KMS-11 (cell line): Measurements from ENCODE around the gene SMG6.
A peak's percentile ranks its signal among the peaks of the same experiment; 100 is the strongest.

Experiments used
- H2AFZ ChIP-seq: fragments of 200-600 bp; sonication (generic); 2 replicates; pipeline ENCODE4 v1.6.1; 2016; ENCODE audit warnings: antibody characterized with exemption, mixed run types, low read depth
- H3K27ac ChIP-seq: fragments of 200-600 bp; sonication (generic); 2 replicates; pipeline ENCODE4 v1.6.1; 2016; ENCODE audit warnings: mild to moderate bottlenecking, mixed run types
- H3K27me3 ChIP-seq: fragments of 200-600 bp; sonication (generic); 2 replicates; pipeline ENCODE4 v1.6.1; 2017; ENCODE audit warnings: mild to moderate bottlenecking, low read depth, mixed run types, moderate library complexity; ENCODE audit not compliant: insufficient read depth
- H3K36me3 ChIP-seq: fragments of 200-600 bp; sonication (generic); 2 replicates; pipeline ENCODE4 v1.6.1; 2017; ENCODE audit warnings: mild to moderate bottlenecking, mixed run types; ENCODE audit not compliant: insufficient read depth
- H3K4me1 ChIP-seq: fragments of 200-600 bp; sonication (generic); 2 replicates; pipeline ENCODE4 v1.6.1; 2016; ENCODE audit warnings: mild to moderate bottlenecking, low read depth, mixed run types; ENCODE audit not compliant: poor library complexity, severe bottlenecking
- H3K4me2 ChIP-seq: fragments of 200-600 bp; sonication (generic); 2 replicates; pipeline ENCODE4 v1.7.0; 2016; ENCODE audit warnings: mild to moderate bottlenecking, mixed run types
- H3K4me3 ChIP-seq: fragments of 200-600 bp; sonication (generic); IDR thresholded peaks from 2 replicates; pipeline ENCODE4 v1.6.1; 2017; ENCODE audit warnings: low read depth, low read length, mixed read lengths; ENCODE audit not compliant: insufficient read depth
- H3K79me2 ChIP-seq: fragments of 200-600 bp; sonication (generic); 2 replicates; pipeline ENCODE4 v1.6.1; 2016; ENCODE audit warnings: low read depth, mixed run types; ENCODE audit not compliant: insufficient read depth
- H3K9ac ChIP-seq: fragments of 200-600 bp; sonication (generic); 2 replicates; pipeline ENCODE4 v1.6.1; 2016; ENCODE audit warnings: mild to moderate bottlenecking, mixed run types
- H4K20me1 ChIP-seq: fragments of 200-600 bp; sonication (generic); 2 replicates; pipeline ENCODE4 v1.6.1; 2016; ENCODE audit warnings: mild to moderate bottlenecking, mixed run types; ENCODE audit not compliant: insufficient read depth
- TF ChIP-seq, protein P1 (sequence below): fragments of 200-600 bp; sonication (generic); conservative IDR thresholded peaks from 2 replicates; pipeline ENCODE4 v1.6.1; 2017; ENCODE audit warnings: low read depth, mild to moderate bottlenecking, antibody characterized with exemption, low read length, moderate library complexity, mixed read lengths

The SMG6 gene

DNA sequence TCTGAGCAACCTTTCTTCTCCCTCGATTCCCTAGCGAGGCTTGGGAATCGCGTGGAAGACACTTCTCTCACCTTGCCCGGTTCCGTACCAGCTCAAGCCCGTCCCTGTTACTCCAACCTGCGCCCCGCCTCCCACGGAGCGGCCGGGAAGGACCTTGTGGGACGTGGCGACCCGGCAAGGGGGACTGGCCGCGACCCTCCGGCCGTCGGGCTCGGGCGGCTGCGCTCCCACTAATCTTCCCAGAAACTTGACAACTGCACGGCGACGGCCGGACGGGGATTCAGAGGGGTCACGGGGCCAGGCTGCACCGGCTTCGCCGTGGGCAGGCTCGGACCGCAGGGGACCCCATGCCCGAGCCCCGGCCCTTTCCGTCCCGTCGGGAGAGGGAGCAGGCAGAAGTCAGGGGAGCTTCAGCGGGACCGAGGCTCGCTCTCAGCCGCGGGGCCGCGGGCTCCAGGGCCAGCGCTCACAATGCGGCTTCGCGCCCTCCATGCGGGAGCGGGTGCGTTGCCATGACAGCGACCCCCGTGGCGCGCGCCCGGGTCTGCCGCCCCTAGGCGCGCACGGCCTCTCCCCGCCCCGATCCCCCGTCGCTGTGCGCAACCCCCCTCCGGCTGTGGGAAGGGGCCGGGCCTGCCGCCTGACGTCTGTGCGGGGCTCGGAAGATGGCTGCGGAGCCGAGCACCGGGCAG lies 33.4 kb upstream of the SMG6 start, which contains the start of gene SGSM2:
SGSM2 (plus strand) TSS at position 650 of the 692 bp plus-strand sequence. CDS start 188 bp downstream, outside the sequence.
- 0 out of 2 replicates have a peak, but pooled peaks cover 5% of the 10 kb centered on the region for H3K36me3 ChIP-seq
- peak within 1 kb of the TSS; percentile 67; the same call in 1 of the 2 replicates for H3K9ac ChIP-seq
- peak within 1 kb of the TSS; percentile 58 for H3K4me2 ChIP-seq
- peaks cover 19% of the 10 kb centered on the region for H3K4me1 ChIP-seq
- no peaks in the 10 kb centered on the region for H3K27me3 ChIP-seq
- H3K4me3 ChIP-seq: no peak within 1 kb of the TSS
- peaks cover 32% of the 10 kb centered on the region for H3K79me2 ChIP-seq
- H3K27ac ChIP-seq: peak within 1 kb of the TSS; percentile 28; the same call in 1 of the 2 replicates
- peak within 1 kb of the TSS; percentile 78 for H2AFZ ChIP-seq
- no peaks in the 10 kb centered on the region for H4K20me1 ChIP-seq
- TF ChIP-seq, protein P1, sequence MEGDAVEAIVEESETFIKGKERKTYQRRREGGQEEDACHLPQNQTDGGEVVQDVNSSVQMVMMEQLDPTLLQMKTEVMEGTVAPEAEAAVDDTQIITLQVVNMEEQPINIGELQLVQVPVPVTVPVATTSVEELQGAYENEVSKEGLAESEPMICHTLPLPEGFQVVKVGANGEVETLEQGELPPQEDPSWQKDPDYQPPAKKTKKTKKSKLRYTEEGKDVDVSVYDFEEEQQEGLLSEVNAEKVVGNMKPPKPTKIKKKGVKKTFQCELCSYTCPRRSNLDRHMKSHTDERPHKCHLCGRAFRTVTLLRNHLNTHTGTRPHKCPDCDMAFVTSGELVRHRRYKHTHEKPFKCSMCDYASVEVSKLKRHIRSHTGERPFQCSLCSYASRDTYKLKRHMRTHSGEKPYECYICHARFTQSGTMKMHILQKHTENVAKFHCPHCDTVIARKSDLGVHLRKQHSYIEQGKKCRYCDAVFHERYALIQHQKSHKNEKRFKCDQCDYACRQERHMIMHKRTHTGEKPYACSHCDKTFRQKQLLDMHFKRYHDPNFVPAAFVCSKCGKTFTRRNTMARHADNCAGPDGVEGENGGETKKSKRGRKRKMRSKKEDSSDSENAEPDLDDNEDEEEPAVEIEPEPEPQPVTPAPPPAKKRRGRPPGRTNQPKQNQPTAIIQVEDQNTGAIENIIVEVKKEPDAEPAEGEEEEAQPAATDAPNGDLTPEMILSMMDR: no peak

DNA sequence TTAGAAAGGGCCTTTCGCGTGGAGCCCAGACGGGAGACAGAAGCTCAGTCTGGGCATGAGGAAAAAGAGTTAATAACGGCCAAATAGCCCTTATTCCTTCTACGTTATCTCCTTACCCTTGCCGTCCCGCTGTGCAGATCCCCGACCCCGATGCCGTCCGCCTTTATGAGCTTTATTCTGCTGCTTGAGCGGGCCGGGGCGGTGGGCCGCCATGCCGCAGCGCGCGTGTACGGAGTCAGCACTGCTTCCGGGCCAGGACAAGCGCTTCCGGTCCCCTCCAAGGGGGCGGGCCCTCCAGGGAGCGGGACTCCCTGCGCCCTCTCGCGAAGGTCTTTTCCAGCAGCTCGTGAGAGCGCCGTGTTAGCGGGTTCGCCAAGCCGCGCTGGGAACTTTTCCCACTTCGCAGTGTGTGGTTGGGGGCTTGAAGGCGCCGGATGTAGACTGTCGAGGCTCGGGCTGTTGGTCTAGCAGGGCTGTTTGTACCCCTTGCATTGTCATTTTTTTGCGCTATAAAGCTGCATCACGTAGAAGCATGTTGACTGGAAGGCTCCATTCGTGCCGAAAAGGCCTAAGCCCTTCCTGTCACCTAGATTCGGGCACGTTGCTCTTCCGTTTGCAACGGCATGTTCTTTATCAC lies 32.7 kb upstream of the SMG6 start, which contains the start of gene TSR1:
TSR1 (minus strand) TSS at position 243 of the 637 bp plus-strand sequence; CDS start at position 213, 30 bp downstream.
- H4K20me1 ChIP-seq: no peaks in the 10 kb centered on the region
- H3K27me3 ChIP-seq: no peaks in the 10 kb centered on the region
- peak within 1 kb of the TSS; percentile 67 for H3K9ac ChIP-seq
- no peak within 1 kb of the TSS for H3K4me3 ChIP-seq
- 0 out of 2 replicates have a peak, but pooled peaks cover 5% of the 10 kb centered on the region for H3K36me3 ChIP-seq
- H3K4me1 ChIP-seq: peaks cover 19% of the 10 kb centered on the region
- peak within 1 kb of the TSS; percentile 79 for H3K4me2 ChIP-seq
- H3K79me2 ChIP-seq: peaks cover 32% of the 10 kb centered on the region
- TF ChIP-seq, protein P1: no peak
- H3K27ac ChIP-seq: peak within 1 kb of the TSS; percentile 28; the same call in 1 of the 2 replicates
- peak within 1 kb of the TSS; percentile 58 for H2AFZ ChIP-seq

DNA sequence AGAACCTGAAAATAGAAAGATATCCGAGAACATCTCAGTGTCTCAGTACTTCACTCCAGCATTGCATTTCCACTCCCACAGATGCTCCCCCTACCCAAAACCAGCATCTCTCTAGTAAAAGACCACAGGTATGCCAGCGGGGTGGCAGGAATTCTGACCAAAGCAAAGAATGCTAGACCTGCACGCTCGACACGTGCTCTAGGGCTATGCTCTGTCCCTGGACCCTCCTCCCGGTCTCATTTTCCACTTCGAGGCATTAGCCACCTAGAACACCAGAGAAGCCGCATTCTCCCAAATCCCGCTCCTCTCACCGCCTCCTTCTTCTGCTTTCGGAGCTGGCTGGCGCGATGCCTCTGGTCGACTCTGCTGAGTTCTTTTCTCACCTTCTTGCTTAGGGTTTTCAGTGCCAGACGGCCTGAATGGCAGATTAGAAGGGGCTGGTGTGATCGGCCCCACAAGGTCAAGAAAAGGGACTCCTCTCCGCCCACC lies 32.2 kb upstream of the SMG6 start:
- peak overlapping the region; percentile 67 for H3K9ac ChIP-seq
- no peak overlapping the region for H3K4me3 ChIP-seq
- no peaks in the 10 kb centered on the region for H3K27me3 ChIP-seq
- TF ChIP-seq, protein P1: no peak
- H3K27ac ChIP-seq: peak overlapping the region; percentile 28; the same call in 1 of the 2 replicates
- peaks cover 32% of the 10 kb centered on the region for H3K79me2 ChIP-seq
- H3K4me1 ChIP-seq: peaks cover 22% of the 10 kb centered on the region
- H3K4me2 ChIP-seq: peak overlapping the region; percentile 79
- peak overlapping the region; percentile 58 for H2AFZ ChIP-seq
- H4K20me1 ChIP-seq: no peaks in the 10 kb centered on the region
- H3K36me3 ChIP-seq: 0 out of 2 replicates have a peak, but pooled peaks cover 5% of the 10 kb centered on the region

DNA sequence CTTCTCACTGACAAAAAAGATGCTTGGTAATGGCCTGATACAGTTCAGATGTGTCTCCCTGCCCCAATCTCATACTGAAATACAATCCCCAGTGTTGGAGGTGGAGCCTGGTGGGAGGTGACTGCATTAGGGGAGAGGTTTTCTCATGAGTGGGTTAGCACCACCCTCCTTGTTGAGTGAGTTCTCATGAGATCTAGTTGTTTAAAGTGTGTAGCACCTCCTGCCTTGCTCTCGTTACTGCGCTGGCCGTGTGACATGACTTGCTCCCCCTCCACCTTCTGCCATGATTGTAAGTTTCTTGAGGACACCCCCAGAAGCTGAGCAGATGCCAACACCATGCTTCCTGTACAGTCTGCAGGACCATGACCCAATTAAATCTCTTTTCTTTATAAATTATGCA lies 27.7 kb upstream of the SMG6 start:
- TF ChIP-seq, protein P1: no peak
- H3K4me3 ChIP-seq: no peak overlapping the region
- H3K27me3 ChIP-seq: no peaks in the 10 kb centered on the region
- no peak overlapping the region for H3K4me2 ChIP-seq
- no peak overlapping the region for H3K27ac ChIP-seq
- no peaks in the 10 kb centered on the region for H4K20me1 ChIP-seq
- no peak overlapping the region for H2AFZ ChIP-seq
- H3K36me3 ChIP-seq: peaks cover 13% of the 10 kb centered on the region; the same call in 1 of the 2 replicates
- peaks cover 32% of the 10 kb centered on the region for H3K79me2 ChIP-seq
- peaks cover 24% of the 10 kb centered on the region for H3K4me1 ChIP-seq
- no peak overlapping the region for H3K9ac ChIP-seq
